ENCODE results near the gene PCYT2. TPM values are rescaled to one million over a fixed set of nuclear protein-coding genes. Genes with fewer than 3 reads are reported as not detected.
A peak's percentile ranks its signal among the peaks of the same experiment; 100 is the strongest.

PCYT2 gene
- total and polyA plus RNA-seq, 9 of the 15 experiments (the other 6 are each of a cell fraction or from before 2014, with no cell fraction given), result 0.92 to 134 (median 82.5) TPM

DNA sequence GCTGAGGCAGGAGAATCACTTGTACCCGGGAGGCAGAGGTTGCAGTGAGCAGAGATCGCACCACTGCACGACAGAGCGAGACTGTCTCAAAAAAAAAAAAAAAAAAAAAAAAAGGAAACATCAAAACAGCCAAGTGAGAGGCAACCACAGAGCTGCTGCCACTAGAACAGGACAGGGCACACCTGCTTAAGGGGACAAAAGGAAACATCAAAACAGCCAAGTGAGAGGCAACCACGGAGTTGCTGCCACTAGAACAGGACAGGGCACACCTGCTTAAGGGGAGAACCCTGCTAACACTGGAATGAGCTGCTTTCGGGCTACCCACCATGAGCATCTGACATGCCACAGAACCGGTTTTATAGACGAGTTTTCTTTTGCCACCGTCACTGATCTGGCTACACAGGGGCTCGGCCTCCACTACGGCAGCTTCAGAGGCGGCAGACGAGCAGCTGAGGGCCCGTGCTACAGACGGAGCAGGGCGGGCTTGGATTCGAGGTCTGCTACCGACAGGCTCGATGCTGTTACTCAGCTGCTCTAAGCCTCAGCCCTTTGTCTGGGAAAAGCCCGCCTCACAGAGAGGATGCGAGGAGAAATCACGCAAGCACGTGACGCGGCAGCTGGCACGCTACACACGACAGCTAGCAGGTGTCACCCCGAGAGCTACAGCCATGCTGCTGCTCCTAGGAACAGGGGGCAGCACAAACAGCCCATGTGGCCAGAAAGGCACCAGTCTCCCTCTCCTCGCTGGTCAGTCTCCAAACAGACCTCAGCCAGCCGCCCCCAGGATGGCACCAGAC, 52.8 kb downstream of the PCYT2 start (continued):
- no peak for TF ChIP-seq CEBPG (CRISPR knock-in tag; IDR thresholded peaks at IDR 0.05)
- TF ChIP-seq CEBPG (tag; conservative IDR thresholded peaks at IDR 0.05 in 1 of 2, IDR thresholded peaks at IDR 0.05 in 1 of 2), result no peak
- 0 out of 2 replicates have a peak, but pooled peaks have one; percentile 39 for TF ChIP-seq SP1 (CRISPR knock-in tag; IDR thresholded peaks at IDR 0.05)
- no peak for TF ChIP-seq TCF7 (IDR thresholded peaks at IDR 0.05; ENCODE audit: borderline replicate concordance)
- TF ChIP-seq, protein P1, sequence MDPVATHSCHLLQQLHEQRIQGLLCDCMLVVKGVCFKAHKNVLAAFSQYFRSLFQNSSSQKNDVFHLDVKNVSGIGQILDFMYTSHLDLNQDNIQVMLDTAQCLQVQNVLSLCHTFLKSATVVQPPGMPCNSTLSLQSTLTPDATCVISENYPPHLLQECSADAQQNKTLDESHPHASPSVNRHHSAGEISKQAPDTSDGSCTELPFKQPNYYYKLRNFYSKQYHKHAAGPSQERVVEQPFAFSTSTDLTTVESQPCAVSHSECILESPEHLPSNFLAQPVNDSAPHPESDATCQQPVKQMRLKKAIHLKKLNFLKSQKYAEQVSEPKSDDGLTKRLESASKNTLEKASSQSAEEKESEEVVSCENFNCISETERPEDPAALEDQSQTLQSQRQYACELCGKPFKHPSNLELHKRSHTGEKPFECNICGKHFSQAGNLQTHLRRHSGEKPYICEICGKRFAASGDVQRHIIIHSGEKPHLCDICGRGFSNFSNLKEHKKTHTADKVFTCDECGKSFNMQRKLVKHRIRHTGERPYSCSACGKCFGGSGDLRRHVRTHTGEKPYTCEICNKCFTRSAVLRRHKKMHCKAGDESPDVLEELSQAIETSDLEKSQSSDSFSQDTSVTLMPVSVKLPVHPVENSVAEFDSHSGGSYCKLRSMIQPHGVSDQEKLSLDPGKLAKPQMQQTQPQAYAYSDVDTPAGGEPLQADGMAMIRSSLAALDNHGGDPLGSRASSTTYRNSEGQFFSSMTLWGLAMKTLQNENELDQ (CRISPR knock-in tag; IDR thresholded peaks at IDR 0.05; ENCODE audit: borderline replicate concordance), result no peak
- TF ChIP-seq JUNB (CRISPR knock-in tag; conservative IDR thresholded peaks at IDR 0.05), result no peak
- TF ChIP-seq, protein P2, sequence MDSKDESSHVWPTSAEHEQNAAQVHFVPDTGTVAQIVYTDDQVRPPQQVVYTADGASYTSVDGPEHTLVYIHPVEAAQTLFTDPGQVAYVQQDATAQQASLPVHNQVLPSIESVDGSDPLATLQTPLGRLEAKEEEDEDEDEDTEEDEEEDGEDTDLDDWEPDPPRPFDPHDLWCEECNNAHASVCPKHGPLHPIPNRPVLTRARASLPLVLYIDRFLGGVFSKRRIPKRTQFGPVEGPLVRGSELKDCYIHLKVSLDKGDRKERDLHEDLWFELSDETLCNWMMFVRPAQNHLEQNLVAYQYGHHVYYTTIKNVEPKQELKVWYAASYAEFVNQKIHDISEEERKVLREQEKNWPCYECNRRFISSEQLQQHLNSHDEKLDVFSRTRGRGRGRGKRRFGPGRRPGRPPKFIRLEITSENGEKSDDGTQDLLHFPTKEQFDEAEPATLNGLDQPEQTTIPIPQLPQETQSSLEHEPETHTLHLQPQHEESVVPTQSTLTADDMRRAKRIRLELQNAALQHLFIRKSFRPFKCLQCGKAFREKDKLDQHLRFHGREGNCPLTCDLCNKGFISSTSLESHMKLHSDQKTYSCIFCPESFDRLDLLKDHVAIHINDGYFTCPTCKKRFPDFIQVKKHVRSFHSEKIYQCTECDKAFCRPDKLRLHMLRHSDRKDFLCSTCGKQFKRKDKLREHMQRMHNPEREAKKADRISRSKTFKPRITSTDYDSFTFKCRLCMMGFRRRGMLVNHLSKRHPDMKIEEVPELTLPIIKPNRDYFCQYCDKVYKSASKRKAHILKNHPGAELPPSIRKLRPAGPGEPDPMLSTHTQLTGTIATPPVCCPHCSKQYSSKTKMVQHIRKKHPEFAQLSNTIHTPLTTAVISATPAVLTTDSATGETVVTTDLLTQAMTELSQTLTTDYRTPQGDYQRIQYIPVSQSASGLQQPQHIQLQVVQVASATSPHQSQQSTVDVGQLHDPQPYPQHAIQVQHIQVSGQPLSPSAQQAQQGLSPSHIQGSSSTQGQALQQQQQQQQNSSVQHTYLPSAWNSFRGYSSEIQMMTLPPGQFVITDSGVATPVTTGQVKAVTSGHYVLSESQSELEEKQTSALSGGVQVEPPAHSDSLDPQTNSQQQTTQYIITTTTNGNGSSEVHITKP (IDR thresholded peaks at IDR 0.05; ENCODE audit: partially characterized antibody), result no peak
- no peak for TF ChIP-seq SLC30A9 (CRISPR knock-in tag; IDR thresholded peaks at IDR 0.05)
- TF ChIP-seq, protein P3, sequence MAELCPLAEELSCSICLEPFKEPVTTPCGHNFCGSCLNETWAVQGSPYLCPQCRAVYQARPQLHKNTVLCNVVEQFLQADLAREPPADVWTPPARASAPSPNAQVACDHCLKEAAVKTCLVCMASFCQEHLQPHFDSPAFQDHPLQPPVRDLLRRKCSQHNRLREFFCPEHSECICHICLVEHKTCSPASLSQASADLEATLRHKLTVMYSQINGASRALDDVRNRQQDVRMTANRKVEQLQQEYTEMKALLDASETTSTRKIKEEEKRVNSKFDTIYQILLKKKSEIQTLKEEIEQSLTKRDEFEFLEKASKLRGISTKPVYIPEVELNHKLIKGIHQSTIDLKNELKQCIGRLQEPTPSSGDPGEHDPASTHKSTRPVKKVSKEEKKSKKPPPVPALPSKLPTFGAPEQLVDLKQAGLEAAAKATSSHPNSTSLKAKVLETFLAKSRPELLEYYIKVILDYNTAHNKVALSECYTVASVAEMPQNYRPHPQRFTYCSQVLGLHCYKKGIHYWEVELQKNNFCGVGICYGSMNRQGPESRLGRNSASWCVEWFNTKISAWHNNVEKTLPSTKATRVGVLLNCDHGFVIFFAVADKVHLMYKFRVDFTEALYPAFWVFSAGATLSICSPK (IDR thresholded peaks at IDR 0.05; ENCODE audit: borderline replicate concordance), result no peak
